H1 (cell line): ENCODE measurements around the gene LRRC74B.

ENCODE experiments used
- CEBPB ChIP-seq: IDR thresholded peaks from 2 replicates; pipeline ENCODE4 v1.6.1; 2012; ENCODE audit warnings: low read depth, low read length
- CTCF ChIP-seq, 3 experiments: IDR thresholded peaks; 1 replicate in 2 of 3; 2 replicates in 1 of 3; pipeline versions ENCODE4 v1.5.1 to v1.6.1; 2011; ENCODE audit warnings: low read length in 3 of 3, mild to moderate bottlenecking in 3 of 3, inconsistent platforms in 2 of 3, low read depth in 1 of 3, moderate library complexity in 1 of 3; ENCODE audit not compliant: insufficient read depth in 1 of 3; ENCODE audit errors: control extremely low read depth in 1 of 3
- EZH2 ChIP-seq: fragments of 200-600 bp; sonication (generic); IDR thresholded peaks from 2 replicates; pipeline ENCODE4 v1.7.1; 2012; ENCODE audit warnings: low read depth, mild to moderate bottlenecking, moderate library complexity, low read length, inconsistent platforms; ENCODE audit not compliant: severe bottlenecking
- HDAC6 ChIP-seq: IDR thresholded peaks from one replicate; pipeline ENCODE4 v1.7.1; 2012; ENCODE audit warnings: low read depth, mild to moderate bottlenecking, inconsistent platforms, low read length, moderate library complexity
- JUN ChIP-seq: IDR thresholded peaks from 2 replicates; pipeline ENCODE4 v1.6.1; 2011; ENCODE audit warnings: low read depth, mild to moderate bottlenecking, improper control_type of control experiment, low read length
- POLR2AphosphoS5 ChIP-seq: IDR thresholded peaks from 2 replicates; pipeline ENCODE4 v1.6.1; 2011; ENCODE audit warnings: low read depth, low read length
- RBBP5 ChIP-seq: IDR thresholded peaks from 2 replicates; pipeline ENCODE4 v1.7.1; 2012; ENCODE audit warnings: low read depth, mild to moderate bottlenecking, inconsistent platforms, low read length, moderate library complexity, borderline replicate concordance
- TF ChIP-seq, protein P1 (sequence below): IDR thresholded peaks from 2 replicates; pipeline ENCODE4 v1.6.1; 2012; ENCODE audit warnings: inconsistent platforms

GRCh38 chr22:21038405-21038804 is 7.3 kb upstream of the LRRC74B start:
- TF ChIP-seq CTCF (IDR thresholded peaks at IDR 0.05; ENCODE audit: control extremely low read depth in 1 of 3, insufficient read depth in 1 of 3, low read depth in 1 of 3, low read length in 3 of 3) (no peak), JUN (no peak), CEBPB (no peak), EZH2 (no peak), RBBP5 (no peak), HDAC6 (no peak), POLR2AphosphoS5 (no peak)
- TF ChIP-seq, protein P1, sequence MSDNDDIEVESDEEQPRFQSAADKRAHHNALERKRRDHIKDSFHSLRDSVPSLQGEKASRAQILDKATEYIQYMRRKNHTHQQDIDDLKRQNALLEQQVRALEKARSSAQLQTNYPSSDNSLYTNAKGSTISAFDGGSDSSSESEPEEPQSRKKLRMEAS = no peak
